GM12874 (cell line): ENCODE measurements around the gene MYO1F.

Experiments
- CTCF ChIP-seq: IDR thresholded peaks from 2 replicates; pipeline ENCODE4 v1.5.1; 2011; ENCODE audit warnings: low read depth, mild to moderate bottlenecking, control low read depth, low read length, moderate library complexity; ENCODE audit not compliant: insufficient read depth

The MYO1F gene

GRCh38 chr19:8518536-8518935 is 58.7 kb downstream of the MYO1F start:
- TF ChIP-seq CTCF, result no peak

DNA sequence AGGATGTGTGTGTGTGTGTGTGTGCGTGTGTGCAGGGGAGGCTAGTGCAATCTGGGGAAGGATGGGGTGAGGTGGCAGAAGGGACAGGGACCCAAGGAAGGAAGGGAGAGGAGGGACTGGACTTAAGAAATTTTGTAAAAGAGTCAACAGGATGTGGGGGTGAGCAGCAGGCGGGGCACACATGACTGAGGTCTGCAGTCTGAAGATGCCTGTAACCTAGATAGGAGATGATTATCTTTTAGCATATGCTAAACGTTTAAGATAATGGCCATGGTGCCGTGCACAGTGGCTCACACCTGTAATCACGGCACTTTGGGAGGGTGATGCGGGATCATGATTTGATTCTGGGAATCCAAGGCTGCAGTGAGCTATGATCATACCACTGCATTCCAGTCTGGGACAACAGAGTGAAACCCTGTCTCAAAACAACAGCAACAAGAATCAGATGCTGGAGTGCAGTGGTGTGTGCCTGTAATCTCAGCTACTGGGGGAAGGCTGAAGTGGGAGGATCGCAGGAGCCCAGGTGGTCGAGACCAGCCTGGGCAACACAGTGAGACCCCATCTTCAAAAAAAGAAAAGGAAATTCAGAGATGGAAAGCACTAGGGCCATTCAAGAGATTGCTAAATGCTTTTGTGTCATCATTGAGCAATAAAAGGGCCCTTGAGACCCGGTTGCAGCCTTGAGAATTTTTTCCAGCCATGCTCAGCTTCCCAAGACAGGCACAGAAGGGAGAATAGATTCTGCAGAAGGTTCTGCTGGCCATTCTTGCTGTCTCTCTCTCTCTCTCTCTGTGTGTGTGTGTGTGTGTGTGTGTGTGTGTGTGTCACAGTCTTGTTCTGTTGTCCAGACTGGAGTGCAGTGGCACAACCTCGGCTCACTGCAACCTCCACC is 59.4 kb downstream of the MYO1F start:
- no peak for TF ChIP-seq CTCF

DNA sequence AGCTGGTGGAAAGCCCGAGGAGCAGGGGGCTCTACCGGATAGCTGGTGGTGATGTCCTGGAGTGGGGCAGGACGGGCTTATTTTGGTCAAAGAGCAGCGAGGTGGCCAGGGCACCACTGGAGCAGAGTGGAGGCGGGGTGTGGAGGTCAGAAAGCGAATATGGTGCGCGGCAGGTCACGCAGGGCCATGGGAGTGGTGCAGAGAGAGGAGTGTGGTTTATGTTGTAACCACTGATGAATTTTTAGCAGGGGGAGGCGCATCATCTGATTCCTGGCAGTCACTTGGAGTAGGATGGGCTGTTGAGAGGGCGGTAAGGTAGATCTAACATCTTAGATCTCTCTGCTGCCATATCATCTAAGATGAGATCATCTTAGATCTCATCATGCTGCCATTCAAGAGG is 61.9 kb downstream of the MYO1F start:
- no peak for TF ChIP-seq CTCF

GRCh38 chr19:8513687-8514504 is 63.3 kb downstream of the MYO1F start, which contains the start of gene ZNF414:
Gene ZNF414 (minus strand): TSS chr19:8514167. CDS start chr19:8514046, 121 bp downstream.
- no peak for TF ChIP-seq CTCF

DNA sequence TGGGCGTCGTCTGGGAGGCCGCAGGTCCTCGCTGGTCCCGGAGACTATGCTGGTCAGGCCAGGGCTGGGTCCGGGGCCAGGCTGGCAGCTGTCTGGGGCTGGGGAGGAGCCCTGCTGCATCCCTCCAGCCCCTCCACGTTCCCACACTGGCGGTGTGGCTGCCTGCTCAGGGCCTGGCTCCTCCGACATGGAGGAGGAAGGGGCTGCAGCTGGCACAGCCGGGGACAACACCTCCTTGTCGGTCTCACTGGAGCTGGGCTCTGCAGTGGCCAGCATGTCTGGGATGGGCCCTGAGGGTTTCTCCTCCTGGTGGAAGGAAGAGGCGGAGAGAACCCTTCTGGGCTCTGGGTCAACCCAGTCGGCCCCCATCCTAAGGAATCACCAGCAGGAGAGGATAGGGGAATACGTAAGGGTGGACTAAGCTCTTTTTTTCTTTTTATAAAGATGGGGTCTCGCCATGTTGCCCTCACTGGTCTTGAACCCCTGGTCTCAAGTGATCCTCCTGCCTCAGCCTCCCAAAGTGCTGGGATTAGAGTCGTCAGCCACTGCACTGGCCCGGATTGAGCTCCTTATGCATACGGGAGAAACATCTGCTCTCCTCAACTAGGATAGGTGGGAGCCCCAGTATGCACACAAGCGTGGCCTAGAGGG is 64.1 kb downstream of the MYO1F start:
- no peak for TF ChIP-seq CTCF

GRCh38 chr19:8512115-8512967 is 64.9 kb downstream of the MYO1F start:
- TF ChIP-seq CTCF, result no peak
